C4-2B (cell line): ENCODE measurements around the gene ZNF446.

ENCODE experiments used
- CTCF ChIP-seq: fragments of 450-650 bp; conservative IDR thresholded peaks from 2 replicates; pipeline ENCODE4 v1.5.1; 2017; ENCODE audit warnings: mild to moderate bottlenecking
- ZFX ChIP-seq: fragments of 450-650 bp; IDR thresholded peaks from 2 replicates; pipeline ENCODE4 v1.6.1; 2017

GRCh38 chr19:58455306-58455705 lies 20.8 kb upstream of the ZNF446 start:
- TF ChIP-seq CTCF: no peak
- TF ChIP-seq ZFX: no peak
